Measurements from ENCODE around the gene PRKAG2.

Gene PRKAG2

DNA sequence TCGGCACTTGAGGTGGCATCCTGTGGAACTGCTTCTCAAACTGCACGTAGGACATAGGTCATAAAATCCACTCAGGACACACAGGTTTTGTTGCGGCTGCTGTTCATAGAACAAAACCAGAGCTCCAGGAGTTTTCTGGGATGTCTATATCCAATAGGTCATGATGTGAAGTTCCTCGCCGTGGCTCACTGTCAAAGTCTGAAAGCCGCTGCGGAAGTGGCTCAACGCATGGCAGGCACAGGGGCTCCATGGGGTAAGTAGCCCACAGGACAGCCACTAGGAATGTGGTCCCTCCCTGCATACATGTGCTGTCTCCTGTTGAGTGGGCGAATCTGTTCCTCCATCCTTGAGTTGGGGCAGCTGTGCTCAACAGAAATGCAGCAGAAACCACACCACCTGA lies 72.2 kb downstream of the PRKAG2 start:
- TF ChIP-seq, protein P1, sequence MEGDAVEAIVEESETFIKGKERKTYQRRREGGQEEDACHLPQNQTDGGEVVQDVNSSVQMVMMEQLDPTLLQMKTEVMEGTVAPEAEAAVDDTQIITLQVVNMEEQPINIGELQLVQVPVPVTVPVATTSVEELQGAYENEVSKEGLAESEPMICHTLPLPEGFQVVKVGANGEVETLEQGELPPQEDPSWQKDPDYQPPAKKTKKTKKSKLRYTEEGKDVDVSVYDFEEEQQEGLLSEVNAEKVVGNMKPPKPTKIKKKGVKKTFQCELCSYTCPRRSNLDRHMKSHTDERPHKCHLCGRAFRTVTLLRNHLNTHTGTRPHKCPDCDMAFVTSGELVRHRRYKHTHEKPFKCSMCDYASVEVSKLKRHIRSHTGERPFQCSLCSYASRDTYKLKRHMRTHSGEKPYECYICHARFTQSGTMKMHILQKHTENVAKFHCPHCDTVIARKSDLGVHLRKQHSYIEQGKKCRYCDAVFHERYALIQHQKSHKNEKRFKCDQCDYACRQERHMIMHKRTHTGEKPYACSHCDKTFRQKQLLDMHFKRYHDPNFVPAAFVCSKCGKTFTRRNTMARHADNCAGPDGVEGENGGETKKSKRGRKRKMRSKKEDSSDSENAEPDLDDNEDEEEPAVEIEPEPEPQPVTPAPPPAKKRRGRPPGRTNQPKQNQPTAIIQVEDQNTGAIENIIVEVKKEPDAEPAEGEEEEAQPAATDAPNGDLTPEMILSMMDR (IDR thresholded peaks at IDR 0.05; ENCODE audit: low read length) = no peak
- TF ChIP-seq EZH2 (IDR thresholded peaks at IDR 0.05; ENCODE audit: borderline replicate concordance, low read length) = no peak
- Histone ChIP-seq H3K4me3 (ENCODE audit: low read depth, low read length, poor library complexity, severe bottlenecking) (no peak overlapping the region), H4K20me1 (ENCODE audit: insufficient read depth, low read length) (no peaks in the 10 kb centered on the region), H3F3A (ENCODE audit: insufficient read depth, low read length) (no peaks in the 10 kb centered on the region), H3K36me3 (ENCODE audit: insufficient read depth, low read length) (no peaks in the 10 kb centered on the region), H3K9me2 (ENCODE audit: low read depth, low read length) (no peaks in the 10 kb centered on the region), H3K27me3 (ENCODE audit: insufficient read depth, low read length) (peaks cover 24% of the 10 kb centered on the region), H3K27ac (ENCODE audit: low read depth, low read length, poor library complexity, severe bottlenecking) (no peak overlapping the region), H3K4me1 (ENCODE audit: insufficient read depth, low read length, severe bottlenecking) (no peaks in the 10 kb centered on the region), H3K9me3 (ENCODE audit: low read length) (no peaks in the 10 kb centered on the region), H3K79me2 (ENCODE audit: insufficient read depth, low read length) (no peaks in the 10 kb centered on the region), H3K4me2 (ENCODE audit: low read length) (no peak overlapping the region), H3K9ac (ENCODE audit: low read length) (no peak overlapping the region), H2AFZ (ENCODE audit: low read length) (no peak overlapping the region)

GRCh38 chr7:151803841-151804240 lies 73.1 kb downstream of the PRKAG2 start:
- no peaks in the 10 kb centered on the region for H3K9me3 ChIP-seq (ENCODE audit: low read length)
- H3K4me2 ChIP-seq (ENCODE audit: low read length) = no peak overlapping the region
- H3K27me3 ChIP-seq (ENCODE audit: insufficient read depth, low read length) = peaks cover 22% of the 10 kb centered on the region
- no peak overlapping the region for H3K27ac ChIP-seq (ENCODE audit: low read depth, low read length, poor library complexity, severe bottlenecking)
- H3K9ac ChIP-seq (ENCODE audit: low read length) = no peak overlapping the region
- TF ChIP-seq, protein P1 (IDR thresholded peaks at IDR 0.05; ENCODE audit: low read length) = no peak
- TF ChIP-seq EZH2 (IDR thresholded peaks at IDR 0.05; ENCODE audit: borderline replicate concordance, low read length) = no peak
- no peaks in the 10 kb centered on the region for H3F3A ChIP-seq (ENCODE audit: insufficient read depth, low read length)
- no peaks in the 10 kb centered on the region for H3K36me3 ChIP-seq (ENCODE audit: insufficient read depth, low read length)
- no peaks in the 10 kb centered on the region for H3K79me2 ChIP-seq (ENCODE audit: insufficient read depth, low read length)
- no peak overlapping the region for H3K4me3 ChIP-seq (ENCODE audit: low read depth, low read length, poor library complexity, severe bottlenecking)
- H2AFZ ChIP-seq (ENCODE audit: low read length) = no peak overlapping the region
- no peaks in the 10 kb centered on the region for H3K9me2 ChIP-seq (ENCODE audit: low read depth, low read length)
- no peaks in the 10 kb centered on the region for H4K20me1 ChIP-seq (ENCODE audit: insufficient read depth, low read length)
- no peaks in the 10 kb centered on the region for H3K4me1 ChIP-seq (ENCODE audit: insufficient read depth, low read length, severe bottlenecking)

- TF ChIP-seq EZH2 (IDR thresholded peaks at IDR 0.05; ENCODE audit: borderline replicate concordance, low read length) = no peak
- TF ChIP-seq, protein P1 (IDR thresholded peaks at IDR 0.05; ENCODE audit: low read length) = no peak
- no peaks in the 10 kb centered on the region for H3K9me2 ChIP-seq (ENCODE audit: low read depth, low read length)
- H3K4me1 ChIP-seq (ENCODE audit: insufficient read depth, low read length, severe bottlenecking) = no peaks in the 10 kb centered on the region
- no peak overlapping the region for H2AFZ ChIP-seq (ENCODE audit: low read length)
- H3K36me3 ChIP-seq (ENCODE audit: insufficient read depth, low read length) = no peaks in the 10 kb centered on the region
- no peaks in the 10 kb centered on the region for H3F3A ChIP-seq (ENCODE audit: insufficient read depth, low read length)
- H3K9ac ChIP-seq (ENCODE audit: low read length) = no peak overlapping the region
- H3K9me3 ChIP-seq (ENCODE audit: low read length) = no peaks in the 10 kb centered on the region
- no peaks in the 10 kb centered on the region for H3K79me2 ChIP-seq (ENCODE audit: insufficient read depth, low read length)
- no peak overlapping the region for H3K4me3 ChIP-seq (ENCODE audit: low read depth, low read length, poor library complexity, severe bottlenecking)
- H3K4me2 ChIP-seq (ENCODE audit: low read length) = no peak overlapping the region
- no peaks in the 10 kb centered on the region for H4K20me1 ChIP-seq (ENCODE audit: insufficient read depth, low read length)
- H3K27me3 ChIP-seq (ENCODE audit: insufficient read depth, low read length) = peaks cover 20% of the 10 kb centered on the region
- no peak overlapping the region for H3K27ac ChIP-seq (ENCODE audit: low read depth, low read length, poor library complexity, severe bottlenecking)
Measured at GRCh38 chr7:151802469-151802846, 74.5 kb downstream of the PRKAG2 start.

Measured in OCI-LY1 (cell line).